PC-9 (cell line): ENCODE measurements around the gene SLC25A46. TPM values are rescaled to one million over a fixed set of nuclear protein-coding genes. Genes with fewer than 3 reads are reported as not detected.

Experiments used
- BruUV-seq: library from RNA; stranded (reverse); fragments of 400-500 nt; replicated peaks from 2 replicates; lab custom pipeline; 2021; lab: Mats Ljungman, UMichigan
- CTCF ChIA-PET: fragments of 300-600 bp; sonication (Branson Sonifier 250); formaldehyde crosslinking; loops from one replicate; lab custom pipeline; 2022; ENCODE audit warnings: antibody characterized with exemption; lab: Charles Lee
- POLR2A ChIA-PET: fragments of 300-600 bp; sonication (Branson Sonifier 250); formaldehyde crosslinking; loops from one replicate; lab custom pipeline; 2022; ENCODE audit warnings: antibody characterized with exemption; ENCODE audit not compliant: unreplicated experiment; lab: Charles Lee
- DNase-seq, 2 experiments: peaks; one replicate each; pipeline versions ENCODE4 v3.0.0 to v3.0.0-alpha.2; 2015 to 2022; ENCODE audit warnings: mixed read lengths in 1 of 2
- H2AFZ ChIP-seq: fragments of 200-600 bp; sonication (generic); 2 replicates; pipeline ENCODE4 v1.8.1; 2017; ENCODE audit warnings: antibody characterized with exemption
- H3F3A ChIP-seq: fragments of 200-600 bp; sonication (generic); 2 replicates; pipeline ENCODE4 v1.8.1; 2017; ENCODE audit warnings: antibody characterized with exemption, mild to moderate bottlenecking, low read depth; ENCODE audit not compliant: insufficient read depth
- H3K27ac ChIP-seq: fragments of 200-600 bp; sonication (generic); 2 replicates; pipeline ENCODE4 v1.6.1; 2016; ENCODE audit warnings: mixed run types
- H3K27me3 ChIP-seq: fragments of 200-600 bp; sonication (generic); 2 replicates; pipeline ENCODE4 v1.6.1; 2016; ENCODE audit warnings: low read depth, mixed run types; ENCODE audit not compliant: insufficient read depth
- H3K36me3 ChIP-seq: fragments of 200-600 bp; sonication (generic); 2 replicates; pipeline ENCODE4 v1.6.1; 2016; ENCODE audit warnings: low read depth, mixed run types
- H3K4me1 ChIP-seq: fragments of 200-600 bp; sonication (generic); replicated peaks from 2 replicates; pipeline ENCODE4 v1.6.1; 2016; ENCODE audit warnings: mixed run types; ENCODE audit not compliant: insufficient read depth
- H3K4me2 ChIP-seq: fragments of 200-600 bp; sonication (generic); 2 replicates; pipeline ENCODE4 v1.6.1; 2017; ENCODE audit warnings: mixed run types
- H3K4me3 ChIP-seq: fragments of 200-600 bp; sonication (generic); 2 replicates; pipeline ENCODE4 v1.6.1; 2016; ENCODE audit warnings: mixed run types
- H3K79me2 ChIP-seq: fragments of 200-600 bp; sonication (generic); 2 replicates; pipeline ENCODE4 v1.6.1; 2017; ENCODE audit warnings: low read depth, mixed run types
- H3K9me2 ChIP-seq: fragments of 200-600 bp; sonication (generic); 2 replicates; pipeline ENCODE4 v1.8.1; 2017; ENCODE audit warnings: mild to moderate bottlenecking; ENCODE audit not compliant: insufficient read depth
- H3K9me3 ChIP-seq: fragments of 200-600 bp; sonication (generic); 2 replicates; pipeline ENCODE4 v1.8.1; 2016; ENCODE audit warnings: low read depth; ENCODE audit not compliant: insufficient read depth
- H4K20me1 ChIP-seq: fragments of 200-600 bp; sonication (generic); 2 replicates; pipeline ENCODE4 v1.8.1; 2017; ENCODE audit not compliant: insufficient read depth
- EZH2 ChIP-seq: fragments of 200-600 bp; sonication (generic); IDR thresholded peaks from 2 replicates; pipeline ENCODE4 v1.8.0; 2017; ENCODE audit warnings: antibody characterized with exemption, low read depth
- intact Hi-C: fragments of 100-400 bp; cut with micrococcal nuclease; formaldehyde crosslinking; loops from one replicate; pipeline ENCODE4 v1.10.0; 2022; ENCODE audit not compliant: unreplicated experiment
- total RNA-seq: library from RNA; stranded (reverse); gene quantifications from 2 replicates; pipeline ENCODE4 v1.2.3, GENCODE V29; 2021
- TF ChIP-seq, protein P1 (sequence below): fragments of 200-600 bp; sonication (generic); conservative IDR thresholded peaks from 2 replicates; pipeline ENCODE4 v1.6.1; 2017; ENCODE audit warnings: mixed run types, antibody characterized with exemption, mild to moderate bottlenecking, moderate library complexity

Gene SLC25A46
- total RNA-seq, 1 experiment from 2014 or later: 29.0 TPM

DNA sequence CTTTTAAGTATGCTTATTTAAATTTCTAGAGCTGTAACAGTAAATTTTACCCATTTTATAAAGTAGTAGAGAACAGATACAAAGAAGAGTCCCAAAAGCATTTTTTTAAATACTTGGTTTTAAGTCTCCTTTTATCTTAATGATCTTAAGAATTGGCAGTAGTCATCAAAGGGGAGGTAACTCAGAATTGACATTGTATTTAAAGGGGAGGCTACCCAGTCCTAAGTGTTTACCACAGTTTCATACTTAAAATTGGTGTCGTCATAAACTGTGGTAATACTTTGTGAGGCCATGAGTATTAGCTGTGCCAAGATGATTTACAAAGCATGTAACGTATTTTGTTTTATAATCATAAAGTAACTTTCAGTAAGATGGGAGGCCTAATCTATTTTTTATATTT is 14.8 kb downstream of the SLC25A46 start:
- CTCF ChIA-PET: no interaction called here
- no peak for DNase-seq

DNA sequence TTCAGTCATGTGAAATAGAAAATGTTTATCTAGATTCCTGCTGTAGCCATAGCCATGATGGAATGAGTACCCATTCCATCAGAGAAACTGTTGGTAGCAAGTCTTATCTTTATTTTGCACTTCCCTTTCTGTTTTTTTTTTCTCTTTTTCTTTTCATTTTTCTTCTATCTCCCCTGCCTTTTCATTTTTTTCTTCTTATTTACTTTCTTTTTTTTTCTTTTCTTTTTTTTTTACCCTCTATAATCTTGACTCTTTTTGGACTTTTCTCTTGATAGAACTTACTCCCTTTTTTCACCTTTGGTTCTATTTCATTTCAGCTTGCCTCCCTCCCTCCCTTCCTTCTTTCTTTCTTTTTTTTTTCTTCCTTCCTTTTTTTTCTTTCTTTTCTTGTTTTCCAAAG is 15.4 kb downstream of the SLC25A46 start:
- TF ChIP-seq, protein P1, sequence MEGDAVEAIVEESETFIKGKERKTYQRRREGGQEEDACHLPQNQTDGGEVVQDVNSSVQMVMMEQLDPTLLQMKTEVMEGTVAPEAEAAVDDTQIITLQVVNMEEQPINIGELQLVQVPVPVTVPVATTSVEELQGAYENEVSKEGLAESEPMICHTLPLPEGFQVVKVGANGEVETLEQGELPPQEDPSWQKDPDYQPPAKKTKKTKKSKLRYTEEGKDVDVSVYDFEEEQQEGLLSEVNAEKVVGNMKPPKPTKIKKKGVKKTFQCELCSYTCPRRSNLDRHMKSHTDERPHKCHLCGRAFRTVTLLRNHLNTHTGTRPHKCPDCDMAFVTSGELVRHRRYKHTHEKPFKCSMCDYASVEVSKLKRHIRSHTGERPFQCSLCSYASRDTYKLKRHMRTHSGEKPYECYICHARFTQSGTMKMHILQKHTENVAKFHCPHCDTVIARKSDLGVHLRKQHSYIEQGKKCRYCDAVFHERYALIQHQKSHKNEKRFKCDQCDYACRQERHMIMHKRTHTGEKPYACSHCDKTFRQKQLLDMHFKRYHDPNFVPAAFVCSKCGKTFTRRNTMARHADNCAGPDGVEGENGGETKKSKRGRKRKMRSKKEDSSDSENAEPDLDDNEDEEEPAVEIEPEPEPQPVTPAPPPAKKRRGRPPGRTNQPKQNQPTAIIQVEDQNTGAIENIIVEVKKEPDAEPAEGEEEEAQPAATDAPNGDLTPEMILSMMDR: no peak
- TF ChIP-seq EZH2: no peak
- no peak overlapping the region for H2AFZ ChIP-seq
- no peaks in the 10 kb centered on the region; the same call in 1 of the 2 replicates for H3K9me2 ChIP-seq
- intact Hi-C loops: no loop called here
- H3K4me3 ChIP-seq: no peak overlapping the region
- no TSS peak for BruUV-seq
- peaks cover 4% of the 10 kb centered on the region for H3F3A ChIP-seq
- H3K27me3 ChIP-seq: no peaks in the 10 kb centered on the region
- CTCF ChIA-PET: no interaction called here
- peaks cover 8% of the 10 kb centered on the region; the same call in 1 of the 2 replicates for H3K36me3 ChIP-seq
- H3K9me3 ChIP-seq: no peaks in the 10 kb centered on the region
- no peak overlapping the region for H3K4me2 ChIP-seq
- H4K20me1 ChIP-seq: no peaks in the 10 kb centered on the region; the same call in 1 of the 2 replicates
- no peak for DNase-seq
- no peak overlapping the region for H3K27ac ChIP-seq
- POLR2A ChIA-PET: no interaction called here
- no peaks in the 10 kb centered on the region for H3K4me1 ChIP-seq
- no peaks in the 10 kb centered on the region for H3K79me2 ChIP-seq

More for the DNA sequence above, 14.8 kb downstream of the SLC25A46 start:
- intact Hi-C loops: no loop called here
- Histone ChIP-seq H3F3A (peaks cover 4% of the 10 kb centered on the region), H3K79me2 (no peaks in the 10 kb centered on the region), H3K4me3 (no peak overlapping the region), H3K36me3 (peaks cover 6% of the 10 kb centered on the region; the same call in 1 of the 2 replicates), H3K9me2 (no peaks in the 10 kb centered on the region; the same call in 1 of the 2 replicates), H2AFZ (no peak overlapping the region), H3K4me1 (no peaks in the 10 kb centered on the region), H3K9me3 (no peaks in the 10 kb centered on the region), H3K27me3 (no peaks in the 10 kb centered on the region), H3K4me2 (no peak overlapping the region), H3K27ac (no peak overlapping the region), H4K20me1 (no peaks in the 10 kb centered on the region; the same call in 1 of the 2 replicates)
- no peak for TF ChIP-seq EZH2
- TF ChIP-seq, protein P1: no peak
- POLR2A ChIA-PET: no interaction called here
- BruUV-seq: no TSS peak

DNA sequence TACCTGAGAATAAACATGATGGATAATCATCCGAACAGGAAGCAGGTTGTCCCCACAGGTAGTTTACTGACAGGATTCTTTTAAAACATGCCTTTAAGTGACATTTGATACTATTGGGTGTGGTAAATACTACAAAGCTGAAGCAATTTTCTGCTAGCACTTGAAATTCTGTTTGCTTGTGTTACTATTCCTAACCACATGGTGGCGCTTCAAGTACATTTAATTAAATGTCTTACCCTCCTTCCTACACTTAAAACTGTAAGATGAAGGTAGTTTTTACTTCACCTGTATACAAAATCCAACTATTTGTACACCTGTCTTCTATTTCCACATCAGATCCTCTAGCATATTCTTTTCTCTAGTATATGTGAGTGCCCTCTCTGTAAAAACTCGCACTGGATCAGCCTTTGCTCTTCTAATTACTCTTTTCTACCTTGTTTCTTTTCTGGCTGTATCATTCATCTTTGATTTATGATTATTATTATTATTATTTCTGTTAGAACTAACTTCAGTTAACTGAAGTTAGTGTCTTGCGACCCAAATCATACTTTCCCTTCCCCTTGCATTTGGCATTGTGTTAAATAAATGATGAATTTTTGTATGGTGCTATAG is 18.4 kb downstream of the SLC25A46 start:
- peaks cover 16% of the 10 kb centered on the region; the same call in 1 of the 2 replicates for H3K36me3 ChIP-seq
- no peaks in the 10 kb centered on the region for H3K9me2 ChIP-seq
- peak in 1 of 2 experiments; percentile 38 for DNase-seq
- no TSS peak for BruUV-seq
- POLR2A ChIA-PET: interaction anchor here (0.5 kb wide), 1 partner anchor 395 kb away, joined by 5 read pairs; no protein-coding TSS in a partner anchor
- H3K27ac ChIP-seq: no peak overlapping the region
- no peaks in the 10 kb centered on the region for H3K27me3 ChIP-seq
- H2AFZ ChIP-seq: no peak overlapping the region
- TF ChIP-seq, protein P1: peak; percentile 86
- TF ChIP-seq EZH2: no peak
- no peaks in the 10 kb centered on the region for H4K20me1 ChIP-seq
- intact Hi-C loops: loop anchor here (5.0 kb wide), 2 partner anchors 525 to 1390 kb away; no protein-coding TSS in a partner anchor
- H3K4me3 ChIP-seq: no peak overlapping the region
- H3K4me2 ChIP-seq: no peak overlapping the region
- CTCF ChIA-PET: no interaction called here
- H3F3A ChIP-seq: peaks cover 4% of the 10 kb centered on the region
- no peaks in the 10 kb centered on the region for H3K4me1 ChIP-seq
- H3K79me2 ChIP-seq: no peaks in the 10 kb centered on the region
- no peaks in the 10 kb centered on the region for H3K9me3 ChIP-seq
